HG03039 (cell line): ENCODE results near the gene SEMG2.

ENCODE experiments used
- ATAC-seq: cut with Tn5 transposase; IDR thresholded peaks from one replicate; pipeline ENCODE4 v1.9.1; 2021; ENCODE audit warnings: mild to moderate bottlenecking, moderate library complexity; ENCODE audit not compliant: unreplicated experiment

The SEMG2 gene

DNA sequence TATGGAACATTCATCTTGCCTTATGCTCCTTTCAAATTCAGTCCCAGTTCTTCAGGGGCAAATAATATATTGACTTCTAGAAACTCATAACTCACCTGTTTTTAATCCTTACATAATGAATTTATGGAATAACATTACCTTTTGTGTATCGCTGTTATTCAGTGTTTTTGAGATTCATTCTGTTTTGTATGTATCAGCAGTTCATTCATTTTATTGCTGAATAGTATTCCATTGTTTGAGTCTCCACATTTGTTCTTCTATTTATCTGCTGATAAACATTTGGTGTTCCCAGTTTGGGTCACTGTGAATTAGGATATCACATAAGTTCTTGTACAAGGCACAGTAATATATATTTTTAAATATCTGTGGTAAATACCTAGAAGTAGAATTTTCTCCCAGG, 5.1 kb downstream of the SEMG2 start:
- no peak for ATAC-seq

DNA sequence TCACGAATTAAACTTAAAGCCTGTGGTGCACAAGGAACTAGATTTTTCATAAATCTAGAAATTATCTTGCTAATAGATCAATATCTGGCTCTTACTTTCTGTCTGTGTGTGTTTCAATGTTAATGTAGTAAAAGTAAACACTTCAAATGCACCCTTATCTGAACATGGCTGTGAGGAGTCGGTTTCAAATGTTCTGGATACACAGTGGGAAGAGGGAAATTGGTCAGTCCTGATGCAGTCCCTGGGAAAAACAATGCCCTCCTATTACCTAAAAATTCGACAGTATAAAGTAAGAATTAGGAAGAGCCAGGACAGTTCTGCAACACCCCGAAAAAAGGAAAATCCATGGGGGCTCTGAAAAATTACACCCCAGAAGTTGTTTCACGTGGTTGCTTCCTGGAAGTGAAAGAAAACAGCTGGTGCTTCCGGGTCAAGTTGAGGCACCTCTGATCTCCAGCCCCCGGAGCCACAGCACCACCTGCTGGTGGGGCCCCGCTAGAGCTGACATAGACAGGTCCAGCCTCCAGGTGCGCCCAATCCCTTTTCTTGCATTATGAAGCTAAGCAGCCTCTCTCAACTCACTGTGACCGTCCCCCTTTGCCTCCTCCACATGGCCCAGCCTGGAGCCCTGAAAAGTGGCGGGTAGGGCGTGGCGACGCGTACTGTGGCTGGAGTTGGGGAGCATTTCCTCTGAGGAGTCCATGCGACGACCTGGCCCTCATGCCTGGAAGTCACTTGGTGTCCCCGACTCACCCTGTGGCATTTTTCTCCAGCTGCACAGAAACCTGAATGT, 8.3 kb downstream of the SEMG2 start:
- ATAC-seq, result no peak

DNA sequence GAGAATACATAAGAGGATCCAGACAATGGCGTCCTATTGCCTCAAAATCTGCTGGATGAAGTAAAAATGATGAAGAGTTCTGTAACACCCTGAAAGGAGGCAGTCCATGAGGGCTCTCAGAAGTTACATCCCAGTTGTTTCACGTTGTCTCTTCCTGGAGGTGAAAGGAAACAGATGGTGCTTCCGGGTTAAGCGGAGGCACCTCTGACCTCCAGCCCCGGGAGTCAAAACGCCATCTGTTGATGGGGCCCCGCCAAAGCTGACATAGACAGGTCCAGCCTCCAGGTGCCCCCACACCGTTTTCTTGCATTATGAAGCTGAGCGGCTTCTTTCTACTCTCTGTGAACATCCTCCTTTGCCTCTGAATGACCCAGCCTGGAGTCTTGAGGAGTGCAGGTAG, 9.5 kb downstream of the SEMG2 start:
- ATAC-seq, result no peak

DNA sequence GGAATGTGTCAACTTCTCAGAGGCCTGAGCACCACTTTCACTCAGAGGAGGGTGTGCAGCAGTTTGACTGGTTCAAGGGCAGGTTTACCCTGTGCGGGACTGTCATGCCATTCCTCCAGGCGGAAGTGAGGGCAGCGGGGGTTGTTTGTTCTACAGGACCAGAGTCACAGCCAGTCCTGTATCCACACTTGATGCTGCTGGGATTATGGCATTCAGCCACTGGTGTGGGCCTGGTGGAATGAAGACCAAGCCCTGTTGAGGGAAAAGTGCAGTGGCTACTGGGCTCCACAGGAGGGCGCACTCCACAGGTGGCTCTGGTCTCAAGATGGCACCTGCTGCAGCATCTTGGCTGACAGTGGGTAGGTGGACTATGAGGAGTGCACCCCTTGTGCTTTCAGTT, 14.8 kb downstream of the SEMG2 start:
- no peak for ATAC-seq

DNA sequence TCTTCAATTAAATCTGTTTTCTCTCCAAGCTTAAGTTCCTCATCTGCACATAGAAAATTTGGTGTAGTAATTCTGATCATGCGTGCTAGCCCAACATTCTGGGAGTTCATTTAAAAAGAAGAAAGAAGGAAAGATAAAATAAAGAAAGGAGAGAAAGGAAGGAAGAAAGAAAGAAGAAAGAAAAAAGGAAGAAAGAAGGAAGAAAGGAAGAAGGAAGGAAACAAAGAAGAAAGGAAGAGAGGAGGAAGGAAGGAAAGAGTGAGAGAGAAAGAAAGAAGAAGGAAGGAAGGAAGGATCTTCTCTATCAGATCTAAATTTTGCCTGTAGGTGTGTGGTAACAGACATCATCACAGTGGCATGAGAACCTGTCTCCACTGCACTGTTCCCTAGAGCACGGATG, 17.0 kb downstream of the SEMG2 start:
- ATAC-seq, result no peak

DNA sequence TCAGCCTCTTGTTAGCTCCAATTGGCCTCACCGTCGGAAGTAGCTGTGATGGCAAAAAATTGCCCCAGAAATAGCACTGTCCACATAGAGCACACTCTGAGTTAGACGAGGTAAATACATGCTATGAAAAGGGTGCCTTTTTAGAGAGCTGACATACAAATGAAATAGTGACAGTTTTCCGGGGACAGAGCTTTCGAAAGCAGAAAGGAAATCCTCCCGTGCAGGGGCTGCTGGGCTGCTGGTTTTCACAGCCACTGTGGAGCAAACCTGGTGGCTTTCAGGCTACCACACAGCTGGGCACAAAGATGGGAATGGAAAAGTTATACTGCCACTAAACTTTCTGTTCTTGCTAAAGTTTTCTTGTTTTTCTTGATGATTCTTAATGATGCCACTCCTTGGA, 24.9 kb downstream of the SEMG2 start:
- no peak for ATAC-seq

DNA sequence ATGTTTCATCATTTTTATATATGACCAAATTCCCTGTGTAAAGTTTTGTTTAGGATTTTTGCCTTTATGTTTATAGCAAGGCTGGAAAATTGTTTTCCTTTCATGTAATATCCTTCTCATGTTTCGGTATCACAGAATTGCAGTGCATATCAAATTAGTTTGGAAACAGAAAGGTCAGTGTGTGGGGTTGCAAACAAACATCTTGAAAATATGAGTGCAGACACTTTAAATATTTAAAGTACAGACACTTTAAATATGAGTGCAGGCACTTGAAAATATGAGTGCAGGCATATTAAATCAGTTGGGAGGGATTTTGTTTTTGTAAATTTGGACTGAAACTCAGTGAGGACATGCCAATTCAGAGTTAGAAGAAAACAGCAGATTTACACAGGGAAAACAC, 26.7 kb downstream of the SEMG2 start:
- ATAC-seq, result no peak

DNA sequence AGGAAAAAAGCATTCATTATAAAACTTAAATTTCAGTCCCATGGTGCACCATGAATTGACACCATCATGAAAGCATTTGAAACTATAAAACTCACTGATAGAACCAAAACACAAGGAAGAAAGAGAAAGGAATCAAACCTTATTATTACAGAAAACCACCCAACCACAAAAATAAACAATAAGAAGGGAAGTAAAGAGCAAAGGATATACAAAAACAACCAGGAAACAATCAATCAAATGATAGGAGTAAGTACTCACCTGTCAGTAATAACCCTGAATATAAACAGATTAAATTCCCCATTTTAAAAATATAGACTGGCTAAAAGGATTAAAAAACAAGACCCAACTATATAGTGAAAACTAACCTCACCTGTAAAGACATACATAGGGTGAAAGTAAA, 27.4 kb downstream of the SEMG2 start:
- ATAC-seq, result no peak

DNA sequence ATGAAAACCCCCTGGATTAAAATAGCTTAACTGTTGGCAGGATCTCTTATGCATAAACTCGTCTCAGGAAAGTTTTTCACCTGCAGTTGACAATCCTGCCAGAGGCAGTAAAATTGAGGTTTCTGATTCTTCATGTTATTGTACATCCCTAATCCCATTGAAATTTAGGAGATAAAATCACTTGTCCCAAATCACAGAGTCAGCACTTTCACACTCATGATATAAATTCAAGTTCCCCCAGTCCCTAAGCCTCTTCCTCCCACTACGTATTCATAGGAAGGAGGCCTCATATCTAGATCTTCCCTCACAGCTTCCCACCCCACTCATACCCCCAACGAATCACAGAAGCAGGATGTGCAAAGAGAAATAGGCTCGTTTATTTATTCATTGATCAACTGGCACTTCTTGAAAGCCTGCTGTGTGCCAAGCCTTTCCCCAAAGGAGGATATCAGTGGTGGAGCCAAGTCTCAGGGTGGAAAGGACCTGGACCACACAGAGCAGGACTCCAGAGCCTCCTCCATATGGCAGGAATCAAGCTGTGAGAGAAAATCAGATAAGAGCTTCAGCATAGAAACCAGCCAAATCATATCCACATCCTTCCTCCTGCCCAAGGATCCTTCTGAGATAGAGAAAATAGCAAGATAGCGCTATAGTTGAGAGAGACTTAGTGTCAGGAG, 30.8 kb downstream of the SEMG2 start:
- ATAC-seq, result no peak

DNA sequence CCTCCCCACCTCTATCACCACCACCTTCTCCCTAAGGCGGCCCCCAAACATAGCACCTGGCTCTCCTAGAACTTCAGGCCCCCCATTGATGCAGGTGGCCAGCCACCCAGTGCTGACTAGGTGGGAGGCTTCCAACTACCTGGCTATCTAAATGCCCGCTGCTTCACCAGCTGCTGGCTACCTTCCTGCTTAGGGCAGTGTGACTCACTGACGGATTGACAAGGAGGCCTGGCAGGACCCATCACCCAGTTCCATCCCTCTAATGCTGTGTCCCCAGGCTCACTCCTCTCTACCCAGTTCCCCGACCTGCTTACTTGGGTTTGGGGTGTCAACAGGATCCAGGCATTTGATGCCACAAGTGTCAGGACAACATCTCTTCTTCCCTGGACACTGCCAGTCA, 32.1 kb downstream of the SEMG2 start:
- no peak for ATAC-seq

DNA sequence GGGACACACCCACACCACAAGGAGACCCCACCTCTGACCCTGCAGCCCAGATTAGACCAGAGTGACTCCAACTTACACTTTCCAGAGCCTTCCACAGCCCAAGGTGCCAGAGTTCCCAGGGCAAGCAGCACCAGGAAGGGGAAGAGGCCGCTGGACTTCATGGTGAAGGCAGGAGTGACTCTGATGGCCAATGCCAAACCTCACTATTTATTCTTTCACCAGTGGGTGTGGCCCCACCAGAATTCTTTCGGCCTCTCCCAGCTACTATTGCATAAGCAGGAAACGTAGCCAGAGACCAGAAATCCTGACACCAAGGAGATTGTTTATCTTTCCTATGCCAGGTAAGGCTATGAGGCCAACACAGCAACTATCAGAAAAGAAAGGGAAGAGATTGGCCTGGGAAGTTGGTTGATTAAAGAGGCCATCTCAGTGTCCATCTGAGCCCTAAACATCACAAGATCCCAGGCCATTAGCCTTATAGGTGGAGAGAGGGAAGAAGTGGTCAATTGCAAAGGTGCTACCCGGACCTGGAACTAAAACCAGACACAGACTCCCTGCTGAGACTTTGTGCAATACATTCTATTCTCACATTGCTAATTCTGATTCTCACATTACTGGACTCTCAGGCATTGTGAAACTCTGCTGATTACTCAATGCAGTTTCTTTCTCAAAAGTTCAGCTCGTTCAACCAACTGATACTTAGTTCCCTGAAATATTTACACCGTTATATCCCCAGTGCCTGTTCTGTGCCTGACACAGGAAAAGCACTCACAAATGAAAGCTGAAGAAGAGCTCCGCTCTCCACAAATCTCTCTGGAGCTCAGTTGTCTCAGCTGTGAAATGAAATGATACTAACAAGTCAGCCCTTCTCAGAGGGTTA, 33.5 kb downstream of the SEMG2 start, which contains the start of gene SLPI:
TSS of gene SLPI (minus strand) at position 182 of the 880 bp plus-strand sequence. CDS start at position 161, 21 bp downstream.
- no peak for ATAC-seq

DNA sequence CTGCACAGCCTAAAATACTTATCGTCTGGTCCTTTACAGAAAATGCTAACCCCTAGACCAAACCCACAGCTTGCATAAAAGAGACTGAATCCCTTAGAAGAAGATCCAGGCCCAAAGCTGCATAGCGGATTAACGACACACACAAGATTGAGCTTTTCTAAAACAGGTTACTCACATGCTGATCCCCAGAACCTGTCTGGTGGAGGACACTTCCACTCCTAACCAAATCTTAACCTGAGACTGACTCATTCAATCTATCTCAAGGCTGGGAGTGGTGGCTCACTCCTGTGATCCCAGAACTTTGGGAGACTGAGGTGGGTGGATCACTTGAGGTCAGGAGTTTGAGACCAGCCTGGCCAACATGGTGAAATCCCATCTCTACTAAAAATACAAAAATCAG, 36.0 kb downstream of the SEMG2 start:
- ATAC-seq, result no peak

DNA sequence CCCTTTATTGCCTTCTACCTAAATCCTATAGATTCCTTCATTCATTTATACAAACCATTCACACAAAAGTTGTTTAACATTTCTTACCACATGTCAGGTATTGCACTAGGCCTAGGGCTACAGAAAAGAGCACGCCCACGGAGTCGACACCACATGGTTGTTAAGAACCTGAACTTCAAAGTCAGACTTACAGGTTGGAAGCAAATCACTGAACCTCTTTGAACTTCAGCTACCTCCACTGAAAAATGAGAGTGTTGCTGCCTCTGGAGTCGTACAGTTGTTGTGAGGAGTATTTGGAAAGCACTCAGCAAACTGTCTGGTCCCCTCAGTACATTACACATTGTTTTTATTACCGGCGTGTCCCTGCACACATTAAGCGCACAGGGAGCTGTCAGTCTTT, 36.5 kb downstream of the SEMG2 start:
- no peak for ATAC-seq

DNA sequence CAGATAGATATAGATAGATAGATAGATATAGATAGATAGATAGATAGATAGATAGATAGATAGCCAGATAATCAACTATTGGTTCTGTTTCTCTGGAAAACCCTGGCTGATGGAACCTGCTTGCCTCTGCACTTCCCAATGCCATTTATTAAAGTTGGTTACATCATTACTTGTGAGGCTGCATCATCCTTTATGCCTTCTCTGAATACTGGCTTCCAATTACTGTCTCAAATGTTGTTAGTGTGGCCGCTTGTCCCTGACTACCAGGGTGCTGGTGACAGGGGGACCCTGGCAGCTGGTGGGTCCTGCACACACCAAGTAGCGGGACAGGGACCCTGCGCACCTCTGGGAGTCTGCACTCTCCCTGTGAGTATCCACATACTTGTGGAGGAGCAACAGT, 37.1 kb downstream of the SEMG2 start:
- no peak for ATAC-seq

DNA sequence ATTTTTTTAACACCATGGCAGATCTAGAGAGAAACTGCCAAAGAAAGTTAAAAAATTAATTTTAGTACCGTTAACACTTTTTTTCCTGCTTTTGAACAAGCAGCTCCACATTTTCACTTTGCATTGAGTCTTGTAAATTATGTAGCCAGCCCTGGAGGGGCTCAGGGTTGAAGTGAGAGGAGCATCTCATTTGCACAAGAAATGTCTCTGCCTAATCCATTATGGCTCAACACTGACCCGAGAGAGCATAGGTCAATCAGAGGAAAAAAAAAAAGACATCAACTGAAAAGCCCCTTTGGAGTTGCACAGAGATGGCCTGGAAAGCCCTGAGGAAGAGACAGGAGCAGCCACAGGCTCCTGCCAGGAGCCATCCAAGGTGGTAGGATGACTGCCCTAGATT, 37.5 kb downstream of the SEMG2 start:
- no peak for ATAC-seq

DNA sequence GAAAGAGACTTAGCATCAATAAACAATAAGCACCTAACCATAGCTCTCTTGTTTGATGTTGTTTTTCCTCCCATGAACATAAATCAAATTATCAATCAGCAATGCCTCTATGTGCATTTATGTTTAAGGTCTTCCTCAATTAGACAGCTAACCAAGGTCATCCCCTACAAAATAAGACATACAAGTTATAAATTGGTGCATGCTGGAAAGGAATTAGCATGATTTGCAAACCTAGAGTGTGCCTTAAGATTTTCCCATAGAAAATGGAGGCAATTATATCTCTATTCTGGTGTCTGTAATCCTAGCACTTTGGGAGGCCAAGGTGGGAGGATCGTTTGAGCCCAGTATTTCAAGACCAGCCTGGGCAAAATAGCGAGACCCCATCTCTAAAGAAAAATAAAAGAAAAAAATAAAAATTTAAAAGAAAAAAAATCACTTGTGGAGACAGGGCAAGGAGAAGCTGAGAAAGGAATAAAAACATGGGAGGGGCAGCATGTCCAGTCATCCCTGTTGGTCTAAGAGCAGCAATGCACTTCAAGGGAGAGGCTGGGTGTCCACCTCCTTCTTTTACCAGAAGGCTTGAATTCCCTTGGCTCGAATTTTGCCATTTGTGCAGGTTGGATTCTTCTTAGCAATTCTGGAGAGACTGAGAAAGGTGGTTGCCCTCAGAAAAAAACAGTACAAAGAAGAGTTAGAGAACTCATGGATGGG, 42.5 kb downstream of the SEMG2 start:
- ATAC-seq, result no peak

DNA sequence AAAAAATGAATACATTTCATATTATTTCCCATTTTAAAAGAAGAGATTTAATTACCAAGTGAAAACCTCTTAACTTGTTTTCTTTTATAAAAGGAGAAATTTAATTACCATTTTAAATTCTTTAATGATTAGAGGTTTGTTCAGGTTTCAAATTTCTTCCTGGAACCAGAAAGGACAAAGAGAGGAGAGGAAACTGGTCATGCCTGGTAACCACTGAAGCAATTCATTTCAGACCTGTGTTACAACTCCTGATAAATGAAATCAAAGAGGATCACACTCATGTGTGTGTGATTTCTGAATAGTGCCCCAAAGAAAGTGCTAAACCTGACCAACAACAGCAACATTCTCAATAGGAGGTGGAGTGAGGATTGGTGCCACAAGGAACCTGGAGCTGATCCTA, 45.8 kb downstream of the SEMG2 start:
- no peak for ATAC-seq

DNA sequence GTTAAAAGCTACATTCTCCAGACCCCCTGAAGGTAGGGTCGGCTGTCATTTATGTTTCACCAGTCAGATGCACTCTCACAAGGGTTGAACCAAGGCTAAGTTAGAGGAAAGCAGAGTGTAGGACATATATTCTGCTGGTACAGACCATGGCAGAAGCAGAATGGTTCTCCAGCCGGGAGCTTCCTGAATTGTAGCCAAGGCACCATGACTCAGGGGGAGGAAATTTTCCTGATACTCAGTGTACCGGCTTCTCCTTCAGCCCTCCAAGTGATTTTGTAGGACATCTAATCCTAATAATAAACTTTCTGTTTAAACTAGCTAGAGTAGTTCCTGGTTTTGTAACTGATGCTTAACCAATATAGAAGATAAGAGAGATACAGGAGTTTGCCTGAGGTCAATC, 47.4 kb downstream of the SEMG2 start:
- no peak for ATAC-seq

DNA sequence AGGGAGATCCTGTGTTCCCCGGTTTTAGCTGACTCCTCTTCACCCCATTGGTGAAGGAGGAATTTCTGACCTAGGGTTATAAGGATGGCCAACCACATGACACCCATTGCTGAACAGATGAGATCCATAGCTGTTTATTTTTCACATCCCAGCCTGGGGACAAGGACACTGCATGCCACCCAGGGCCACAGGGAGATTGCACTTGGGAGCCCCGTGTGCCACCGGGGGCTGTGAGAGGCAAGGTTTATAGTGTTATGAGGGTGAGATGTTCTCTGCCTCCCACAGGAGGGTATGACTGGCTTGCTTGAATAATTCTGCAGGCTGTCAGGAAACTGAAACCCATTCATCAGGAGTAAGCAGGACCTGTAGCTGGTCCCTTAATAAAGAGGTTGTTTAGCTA, 47.9 kb downstream of the SEMG2 start:
- no peak for ATAC-seq

DNA sequence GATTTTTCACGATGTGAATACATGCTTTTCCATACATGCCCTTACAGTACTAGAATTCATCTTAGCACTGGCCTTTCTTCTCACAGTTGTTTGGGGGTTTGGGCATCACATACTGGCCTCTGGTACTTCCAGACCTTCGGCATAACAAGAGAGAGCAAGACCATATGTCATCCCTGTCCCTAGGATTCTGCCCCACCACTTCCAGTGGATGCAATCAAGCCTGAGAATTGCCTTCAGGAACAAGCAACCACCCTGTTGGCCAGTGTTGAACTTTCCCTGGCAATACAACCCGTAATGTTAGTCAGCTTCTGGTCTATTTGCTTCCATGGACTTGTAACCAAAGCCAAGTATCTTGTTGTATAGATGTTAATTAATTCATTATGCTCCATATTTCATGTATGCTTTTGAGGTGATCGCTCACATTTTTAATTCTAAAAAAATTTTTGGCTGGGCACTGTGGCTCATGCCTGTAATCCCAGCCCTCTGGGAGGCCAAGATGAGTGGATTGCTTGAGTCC, 48.6 kb downstream of the SEMG2 start:
- ATAC-seq, result no peak
